Stimulated activated CD8-positive, alpha-beta memory T cell treated with anti-CD3 and anti-CD28 coated beads, Interleukin-7, amount 100 ng/mL, for 1 hour (primary cell): Measurements from ENCODE around the gene SH2B2.
"Not testable (repeated sequence)": the region's sequence is repeated elsewhere in the genome, so short reads cannot be mapped to it uniquely, and the experiment has no call there.

Experiments
- DNase-seq, 2 donors: peaks; one replicate each; pipeline ENCODE4 v3.0.0-alpha.2; 2020; ENCODE audit warnings: low read depth in 2 of 2

Gene SH2B2

DNA sequence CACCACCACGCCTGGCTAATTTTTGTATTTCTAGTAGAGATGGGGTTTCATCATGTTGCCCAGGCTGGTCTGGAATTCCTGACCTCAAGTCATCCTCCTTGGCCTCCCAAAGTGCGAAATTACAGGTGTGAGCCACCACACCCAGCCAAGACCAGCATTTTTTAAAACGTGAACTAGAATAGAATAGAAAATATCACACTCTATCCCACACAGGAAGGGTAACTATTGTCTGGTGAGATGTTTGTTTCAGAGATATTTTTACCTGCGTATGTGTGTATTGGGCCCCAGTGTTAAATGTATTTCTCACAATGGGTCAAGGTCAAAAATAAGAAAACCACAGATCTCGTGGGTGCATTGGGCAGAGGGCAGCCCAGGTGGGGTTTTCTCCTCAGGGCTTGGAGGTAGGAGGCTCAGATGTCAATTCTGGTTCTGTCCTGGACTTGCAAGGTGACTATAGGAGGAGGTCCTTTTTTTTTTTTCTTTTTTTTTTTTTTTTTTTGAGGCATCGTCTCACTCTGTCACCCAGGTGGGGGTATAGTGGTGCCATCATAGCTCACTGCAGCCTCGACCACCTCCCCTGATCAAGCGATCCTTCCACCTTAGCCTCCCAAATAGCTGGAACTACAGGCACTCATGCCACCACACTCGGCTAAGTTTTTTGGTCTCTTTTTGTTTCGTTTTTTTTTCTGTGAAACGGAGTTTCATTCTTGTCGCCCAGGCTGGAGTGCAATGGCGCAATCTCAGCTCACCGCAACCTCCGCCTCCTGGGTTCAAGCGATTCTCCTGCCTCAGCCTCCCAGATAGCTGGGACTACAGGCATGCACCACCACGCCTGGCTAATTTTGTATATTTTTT, 19.0 kb downstream of the SH2B2 start:
- DNase-seq: no peak

DNA sequence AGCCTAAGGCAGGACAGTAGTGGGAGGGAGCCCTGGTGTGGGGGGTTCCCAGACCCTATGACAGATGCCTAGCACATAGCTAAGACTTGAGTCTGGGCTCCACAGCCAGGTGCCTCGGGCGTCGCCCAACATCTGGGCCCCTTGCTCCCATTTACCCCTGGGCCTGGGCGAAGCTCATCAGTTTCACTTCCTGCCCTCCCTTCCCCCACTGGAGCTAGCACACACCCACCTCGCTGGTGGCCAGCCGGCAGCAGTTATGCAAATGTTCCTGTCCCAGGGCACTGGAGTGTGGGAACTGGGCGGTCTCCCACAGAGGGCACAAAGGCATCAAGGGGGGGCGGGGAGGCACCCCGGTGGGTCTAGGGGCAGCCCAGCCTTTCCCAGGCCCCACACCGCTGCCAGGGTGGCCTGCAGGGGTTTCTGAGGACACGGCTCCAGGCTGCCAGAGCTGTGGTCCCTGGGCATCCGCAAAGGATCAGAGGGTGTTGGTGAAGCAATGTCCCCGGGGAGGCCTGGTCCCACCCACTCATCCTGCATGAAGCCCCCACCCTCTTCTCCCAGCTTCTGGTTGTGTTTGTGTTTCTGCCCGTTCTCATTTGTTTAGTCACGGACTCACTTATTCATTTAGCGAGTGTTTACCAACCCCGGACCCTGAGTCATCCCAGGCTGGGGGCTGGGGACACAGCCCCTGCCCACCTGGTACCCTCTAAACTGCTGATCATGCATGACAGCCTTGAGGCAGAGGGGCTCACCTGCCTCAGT, 20.4 kb downstream of the SH2B2 start:
- DNase-seq: no peak

DNA sequence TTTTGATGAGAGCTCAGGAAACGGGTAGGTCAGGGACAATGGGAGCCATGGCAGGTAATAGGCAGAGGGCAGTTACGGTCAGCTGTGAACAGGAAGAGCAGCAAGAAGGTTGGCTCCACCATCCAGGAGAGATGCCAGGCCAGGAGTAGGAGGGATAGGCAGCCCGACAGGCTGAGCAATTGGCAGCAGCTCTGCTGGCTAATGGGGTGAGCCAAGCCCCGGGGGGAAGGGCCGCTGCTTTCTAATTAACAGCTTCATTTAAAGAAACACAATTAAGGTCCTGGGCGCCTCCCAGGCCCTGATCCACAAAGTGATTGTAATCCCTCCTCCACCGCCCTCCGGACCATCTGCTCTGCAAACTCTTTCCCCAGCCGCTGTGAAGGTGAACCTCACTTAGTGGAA, 23.7 kb downstream of the SH2B2 start:
- no peak for DNase-seq

- no peak for DNase-seq
These were observed 25.6 kb downstream of the SH2B2 start for GRCh38 chr7:102312317-102312716.

GRCh38 chr7:102313997-102314780, 27.5 kb downstream of the SH2B2 start:
- no peak for DNase-seq

GRCh38 chr7:102317231-102318059, 30.8 kb downstream of the SH2B2 start:
- no peak for DNase-seq

- no peak for DNase-seq
These were observed 31.9 kb downstream of the SH2B2 start for GRCh38 chr7:102318482-102318971.

DNA sequence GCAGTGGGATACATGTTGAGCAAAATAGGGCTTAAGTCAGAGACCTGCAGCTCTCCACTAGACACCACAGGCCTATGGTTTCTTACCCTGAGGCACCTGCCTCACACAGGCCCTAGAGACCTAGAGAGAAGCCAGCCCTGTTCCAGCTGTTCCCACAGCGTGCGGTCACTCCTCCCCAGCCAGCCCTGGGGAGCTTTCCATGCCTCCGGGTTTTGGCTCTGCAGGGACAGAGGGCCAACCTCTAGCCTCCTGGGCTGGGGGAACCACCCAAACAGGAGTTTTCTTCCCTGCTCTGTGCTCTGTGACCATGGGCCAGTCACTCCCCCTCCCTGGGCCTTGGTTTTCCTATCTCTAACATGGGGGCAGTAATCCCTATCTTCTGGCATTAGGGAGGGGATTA, 33.0 kb downstream of the SH2B2 start:
- DNase-seq: no peak

DNA sequence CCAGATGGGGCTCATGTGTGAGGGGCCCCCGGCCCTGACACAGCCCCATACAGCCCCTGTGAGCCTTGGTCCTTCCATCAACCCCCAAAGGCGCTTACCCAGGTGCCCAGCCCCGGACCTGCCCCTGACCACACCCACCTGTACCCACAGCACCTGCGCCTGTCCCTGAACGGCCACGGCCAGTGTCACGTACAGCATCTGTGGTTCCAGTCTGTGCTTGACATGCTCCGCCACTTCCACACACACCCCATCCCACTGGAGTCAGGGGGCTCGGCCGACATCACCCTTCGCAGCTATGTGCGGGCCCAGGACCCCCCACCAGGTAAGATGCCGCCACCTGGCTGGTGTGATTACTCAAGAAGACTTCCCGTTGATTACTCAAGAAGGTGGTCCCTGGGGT, 33.5 kb downstream of the SH2B2 start:
- DNase-seq: no peak

DNA sequence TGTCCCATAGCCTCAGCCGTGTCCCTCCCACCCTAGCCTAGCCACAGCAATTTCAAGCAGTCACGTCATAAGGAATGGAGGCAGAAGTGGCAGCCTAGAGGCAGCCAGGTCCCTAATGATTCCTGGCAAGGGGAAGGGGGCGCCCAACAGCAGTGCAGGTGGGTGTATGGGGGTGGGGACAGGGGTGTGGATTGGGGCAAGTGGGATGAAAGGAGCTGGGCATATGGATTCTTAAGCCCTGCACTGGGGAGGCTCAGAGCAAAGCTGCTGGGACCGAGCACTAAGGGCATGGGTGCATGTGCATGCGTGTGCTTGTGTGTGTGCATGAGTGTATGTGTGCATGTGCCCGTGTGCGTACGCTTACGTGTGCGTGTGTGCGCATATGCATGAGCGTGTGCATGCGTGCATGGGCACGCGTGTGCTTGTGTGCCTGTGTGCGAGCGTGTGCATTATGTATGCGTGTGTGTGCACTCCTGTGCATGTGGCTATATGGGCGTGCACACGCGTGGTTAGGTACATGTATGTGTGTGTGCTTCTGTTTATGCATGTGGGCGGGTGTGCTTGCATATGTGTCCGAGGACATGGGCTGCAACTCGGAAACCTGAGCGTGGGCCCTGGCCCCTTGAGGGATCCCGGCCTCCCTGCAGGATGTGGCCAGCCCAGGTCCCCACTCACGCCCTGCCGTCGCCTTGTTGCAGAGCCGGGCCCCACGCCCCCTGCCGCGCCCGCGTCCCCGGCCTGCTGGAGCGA, 34.1 kb downstream of the SH2B2 start:
- DNase-seq: no peak

GRCh38 chr7:102321351-102322201, 34.9 kb downstream of the SH2B2 start:
- DNase-seq: no peak

GRCh38 chr7:102322202-102322715, 35.6 kb downstream of the SH2B2 start:
- no peak for DNase-seq

- DNase-seq: no peak
These were observed 37.2 kb downstream of the SH2B2 start for GRCh38 chr7:102323914-102324195.

DNA sequence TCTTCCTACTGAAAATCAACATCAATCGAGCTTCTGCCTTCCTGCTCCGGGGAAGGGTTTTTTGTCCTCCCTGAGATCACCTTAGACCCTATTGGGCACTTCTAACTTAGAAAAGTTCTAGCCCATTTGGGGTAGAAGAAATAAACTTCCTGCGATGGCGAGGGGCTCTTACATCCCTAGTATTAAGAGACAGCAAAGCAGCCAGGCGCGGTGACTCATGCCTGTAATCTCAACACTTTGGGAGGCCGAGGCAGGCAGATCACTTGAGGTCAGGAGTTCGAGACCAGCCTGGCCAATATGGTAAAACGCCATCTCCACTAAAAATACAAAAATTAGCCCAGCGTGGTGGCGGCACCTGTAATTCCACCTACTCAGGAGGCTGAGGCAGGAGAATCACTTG, 38.4 kb downstream of the SH2B2 start:
- not testable (repeated sequence) for DNase-seq

- DNase-seq: no peak
These were observed 39.7 kb downstream of the SH2B2 start for GRCh38 chr7:102326157-102326889.

GRCh38 chr7:102327183-102327582, 40.5 kb downstream of the SH2B2 start:
- not testable (repeated sequence) for DNase-seq

- DNase-seq: not testable (repeated sequence)
These were observed 42.2 kb downstream of the SH2B2 start for GRCh38 chr7:102328863-102329262.

GRCh38 chr7:102329366-102329765, 42.7 kb downstream of the SH2B2 start:
- DNase-seq: not testable (repeated sequence)
